Fibroblast of gingiva (primary cell): ENCODE measurements around the gene NPIPA7.
"Not testable (repeated sequence)": the region's sequence is repeated elsewhere in the genome, so short reads cannot be mapped to it uniquely, and the experiment has no call there.

Experiments
- DNase-seq: peaks from one replicate; pipeline ENCODE4 v3.0.0-alpha.2; 2011; ENCODE audit warnings: low read depth

NPIPA7 gene

DNA sequence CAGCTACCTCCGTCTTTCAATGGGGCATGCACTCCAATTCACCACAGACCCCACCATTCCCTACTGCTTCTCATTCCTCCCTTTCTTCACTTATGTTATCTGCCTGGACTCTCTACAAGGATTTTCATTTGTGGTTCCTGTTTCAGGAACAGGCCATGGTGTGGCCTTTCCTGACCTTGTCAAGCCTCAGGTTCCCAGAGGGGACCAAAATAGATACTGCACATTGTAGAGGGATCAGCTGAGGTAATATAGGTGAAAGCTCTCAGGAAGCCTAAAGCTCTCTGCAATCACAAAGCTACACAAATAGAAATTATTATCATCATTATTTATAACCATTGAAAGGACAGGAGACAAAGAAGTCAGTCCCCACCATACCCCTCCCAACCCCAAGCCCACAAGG lies 41.6 kb downstream of the NPIPA7 start:
- not testable (repeated sequence) for DNase-seq

GRCh38 chr16:16425146-16425545 lies 46.2 kb downstream of the NPIPA7 start:
- not testable (repeated sequence) for DNase-seq

DNA sequence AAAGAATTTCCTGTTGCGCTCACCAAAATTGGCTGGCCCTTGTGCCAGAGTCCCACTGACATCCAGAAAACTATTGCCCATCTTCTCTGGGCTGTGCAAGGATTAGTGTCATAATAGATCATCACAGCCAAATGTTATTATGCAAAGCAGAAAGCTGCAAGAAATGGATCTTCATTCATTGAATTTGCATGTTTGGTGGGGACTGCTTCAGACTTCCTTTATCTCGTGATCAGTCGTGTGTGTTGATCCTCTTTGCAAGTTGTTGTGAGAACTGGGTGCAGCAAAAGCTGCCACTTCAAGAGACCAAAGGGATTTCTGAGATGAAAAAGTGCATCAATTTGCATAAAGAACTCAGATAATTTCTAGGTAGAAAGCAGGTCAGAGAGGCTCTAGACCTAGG lies 52.2 kb downstream of the NPIPA7 start:
- DNase-seq = not testable (repeated sequence)

- not testable (repeated sequence) for DNase-seq
Observed at GRCh38 chr16:16434711-16435110, 55.8 kb downstream of the NPIPA7 start.

- not testable (repeated sequence) for DNase-seq
Observed at GRCh38 chr16:16441401-16441800, 62.5 kb downstream of the NPIPA7 start.
